GM12878 (cell line): ENCODE results near the gene THSD8. TPM values are rescaled to one million over a fixed set of nuclear protein-coding genes. Genes with fewer than 3 reads are reported as not detected.

Experiments used
- BCL11A ChIP-seq: IDR thresholded peaks from 2 replicates; pipeline ENCODE4 v1.6.1; 2011; ENCODE audit warnings: low read depth, low read length
- BHLHE40 ChIP-seq, 2 experiments: fragments of 450-650 bp in 1 of 2; IDR thresholded peaks; 2 replicates each; pipeline ENCODE4 v1.6.1; 2011 to 2017; ENCODE audit warnings: low read depth in 2 of 2, borderline replicate concordance in 1 of 2, improper control_type of control experiment in 1 of 2, low read length in 1 of 2, mild to moderate bottlenecking in 1 of 2
- CHD2 ChIP-seq: IDR thresholded peaks from 2 replicates; pipeline ENCODE4 v1.6.1; 2011; ENCODE audit warnings: low read depth, low read length, improper control_type of control experiment, borderline replicate concordance
- E2F4 ChIP-seq: IDR thresholded peaks from 2 replicates; pipeline ENCODE4 v1.6.1; 2012; ENCODE audit warnings: low read depth, low read length, improper control_type of control experiment
- E4F1 ChIP-seq: fragments of 450-650 bp; IDR thresholded peaks from 2 replicates; pipeline ENCODE4 v1.6.1; 2018; ENCODE audit warnings: borderline replicate concordance, mild to moderate bottlenecking; ENCODE audit not compliant: partially characterized antibody
- ELK1 ChIP-seq: IDR thresholded peaks from 2 replicates; pipeline ENCODE4 v1.6.1; 2012; ENCODE audit warnings: low read depth, low read length, improper control_type of control experiment
- FOS ChIP-seq: IDR thresholded peaks from 3 replicates; pipeline ENCODE4 v1.6.1; 2011; ENCODE audit warnings: borderline replicate concordance; ENCODE audit not compliant: insufficient read length; ENCODE audit errors: extremely low read depth
- JUND ChIP-seq: IDR thresholded peaks from 2 replicates; pipeline ENCODE4 v1.6.1; 2012; ENCODE audit warnings: low read depth, mild to moderate bottlenecking, low read length, improper control_type of control experiment, moderate library complexity
- NBN ChIP-seq: fragments of 450-650 bp; IDR thresholded peaks from 2 replicates; pipeline ENCODE4 v1.6.1; 2016
- POLR2AphosphoS2 ChIP-seq: IDR thresholded peaks from 2 replicates; pipeline ENCODE4 v1.6.1; 2011; ENCODE audit warnings: low read depth, mild to moderate bottlenecking, low read length, improper control_type of control experiment, moderate library complexity
- RAD51 ChIP-seq: fragments of 450-650 bp; IDR thresholded peaks from 2 replicates; pipeline ENCODE4 v1.6.1; 2016; ENCODE audit warnings: moderate library complexity, mild to moderate bottlenecking, inconsistent platforms
- SIX5 ChIP-seq: IDR thresholded peaks from 2 replicates; pipeline ENCODE4 v1.6.1; 2011; ENCODE audit warnings: mild to moderate bottlenecking, low read depth, low read length, moderate library complexity; ENCODE audit not compliant: severe bottlenecking
- SKIL ChIP-seq: fragments of 450-650 bp; IDR thresholded peaks from 2 replicates; pipeline ENCODE4 v1.6.1; 2017; ENCODE audit warnings: mild to moderate bottlenecking, low read depth, inconsistent platforms; ENCODE audit not compliant: poor library complexity, severe bottlenecking
- TCF12 ChIP-seq: IDR thresholded peaks from 2 replicates; pipeline ENCODE4 v1.6.1; 2011; ENCODE audit warnings: low read depth, mild to moderate bottlenecking, low read length
- TCF3 ChIP-seq: IDR thresholded peaks from 2 replicates; pipeline ENCODE4 v1.6.1; 2012; ENCODE audit warnings: low read depth, mild to moderate bottlenecking, low read length, borderline replicate concordance; ENCODE audit not compliant: insufficient read depth
- USF1 ChIP-seq: IDR thresholded peaks from 2 replicates; pipeline ENCODE4 v1.6.1; 2011; ENCODE audit warnings: borderline replicate concordance, low read depth, mild to moderate bottlenecking, moderate library complexity, mixed read lengths, low read length; ENCODE audit not compliant: insufficient read depth; ENCODE audit errors: extremely low read length
- YY1 ChIP-seq: IDR thresholded peaks from 2 replicates; pipeline ENCODE4 v1.6.1; 2011; ENCODE audit warnings: low read depth, mild to moderate bottlenecking, low read length
- ZBTB11 ChIP-seq: fragments of 450-650 bp; formaldehyde crosslinking; IDR thresholded peaks from 2 replicates; pipeline ENCODE4 v1.5.0; 2022; ENCODE audit warnings: mild to moderate bottlenecking, missing genetic modification characterization
- polyA plus RNA-seq, 11 experiments: library from polyadenylated mRNA; depleted of rRNA in 4 of 11; unstranded in 6 of 11; stranded (reverse) in 5 of 11; fragments of >200 nt; fragmentation: Nextera tagmentation in 4 of 11; fragmentation: Illumina TruSeq in 1 of 11; extraction: Ambion mirVana in 4 of 11; extraction: Trizol in 1 of 11; gene quantifications; 1 replicate in 1 of 11; 2 replicates in 10 of 11; pipeline versions ENCODE4 v1.2.1 to v1.2.3, GENCODE V29; 2011 to 2016; ENCODE audit warnings: inconsistent platforms in 2 of 11, missing spikeins in 2 of 11, low read depth in 1 of 11
- total RNA-seq, 4 experiments: library from RNA; depleted of rRNA in 3 of 4; stranded (reverse); fragments of >200 nt in 3 of 4; fragmentation: Illumina TruSeq in 1 of 4; extraction: Trizol in 1 of 4; gene quantifications; 2 replicates each; pipeline versions ENCODE4 v1.2.1 to v1.2.3, GENCODE V29; 2013 to 2021

Gene THSD8
- total and polyA plus RNA-seq, 10 of the 15 experiments (the other 5 are each of a cell fraction or from before 2014, with no cell fraction given) = 0.24 to 32.3 (median 21.3) TPM; not detected in 2

GRCh38 chr19:12766051-12766521 lies 35.8 kb upstream of the THSD8 start (continued):
- no peak for TF ChIP-seq FOS
- 0 out of 2 replicates have a peak, but pooled peaks have one; percentile 8 for TF ChIP-seq TCF12
- no peak for TF ChIP-seq NBN
- TF ChIP-seq ELK1 = no peak
- no peak for TF ChIP-seq E2F4
- no peak for TF ChIP-seq E4F1
- TF ChIP-seq RAD51 = no peak
- no peak for TF ChIP-seq SIX5
- TF ChIP-seq ZBTB11 (CRISPR knock-in tag) = no peak
- 0 out of 2 replicates have a peak, but pooled peaks have one; percentile 31 for TF ChIP-seq TCF3
- no peak for TF ChIP-seq JUND
- no peak for TF ChIP-seq BCL11A
- TF ChIP-seq POLR2AphosphoS2 = no peak
- TF ChIP-seq USF1 = no peak
- TF ChIP-seq YY1 = peak; percentile 72
- TF ChIP-seq SKIL = no peak
- peak; percentile 28 to 47; a peak in 2 of 4 replicates for TF ChIP-seq BHLHE40 (IDR thresholded peaks at IDR 0.05; ENCODE audit: borderline replicate concordance in 1 of 2, low read depth in 2 of 2, low read length in 1 of 2)
- TF ChIP-seq CHD2 = 0 out of 2 replicates have a peak, but pooled peaks have one; percentile 37
